Ascending aorta (tissue), 2 donors: Measurements from ENCODE around the gene ZNF219. TPM values are rescaled to one million over a fixed set of nuclear protein-coding genes. Genes with fewer than 3 reads are reported as not detected.
A peak's percentile ranks its signal among the peaks of the same experiment; 100 is the strongest.

ENCODE experiments used
- DNase-seq, 2 donors: peaks; one replicate each; pipeline ENCODE4 v3.0.0-alpha.2; 2019; ENCODE audit warnings: low spot score in 2 of 2
- H3K27ac ChIP-seq, 2 donors: fragments of 200-600 bp; sonication (generic); one replicate each; pipeline ENCODE4 v1.5.1; 2016 to 2017; ENCODE audit warnings: mild to moderate bottlenecking in 1 of 2
- H3K27me3 ChIP-seq: fragments of 200-600 bp; sonication (generic); one replicate; pipeline ENCODE4 v1.5.1; 2017
- H3K36me3 ChIP-seq, 2 donors: fragments of 200-600 bp; sonication (generic); one replicate each; pipeline ENCODE4 v1.5.1; 2016
- H3K4me1 ChIP-seq, 2 donors: fragments of 200-600 bp; sonication (generic); one replicate each; pipeline ENCODE4 v1.5.1; 2016 to 2017; ENCODE audit warnings: mild to moderate bottlenecking in 1 of 2
- H3K4me3 ChIP-seq, 2 donors: fragments of 200-600 bp; sonication (generic); one replicate each; pipeline ENCODE4 v1.5.1; 2016 to 2017; ENCODE audit warnings: mild to moderate bottlenecking in 1 of 2
- H3K9me3 ChIP-seq, 2 donors: fragments of 200-600 bp; sonication (generic); one replicate each; pipeline ENCODE4 v1.5.1; 2016
- intact Hi-C: fragments of 100-400 bp; cut with DNase I; formaldehyde crosslinking; loops from one replicate; pipeline ENCODE4 v1.15.1; 2023
- total RNA-seq: library from RNA; depleted of rRNA; stranded (reverse); fragments of >200 nt; gene quantifications from one replicate; pipeline ENCODE4 v1.1.0, GENCODE V29; 2016
- TF ChIP-seq, protein P1 (sequence below), 3 experiments: fragments of 200-600 bp in 2 of 3; fragments of 450-650 bp in 1 of 3; sonication (generic) in 2 of 3; IDR thresholded peaks; one replicate each; pipeline ENCODE4 v1.5.1; 2016 to 2019; ENCODE audit warnings: antibody characterized with exemption in 3 of 3, mild to moderate bottlenecking in 1 of 3, moderate library complexity in 1 of 3

The ZNF219 gene
- total RNA-seq, 1 donor from 2014 or later, result 62.9 TPM

DNA sequence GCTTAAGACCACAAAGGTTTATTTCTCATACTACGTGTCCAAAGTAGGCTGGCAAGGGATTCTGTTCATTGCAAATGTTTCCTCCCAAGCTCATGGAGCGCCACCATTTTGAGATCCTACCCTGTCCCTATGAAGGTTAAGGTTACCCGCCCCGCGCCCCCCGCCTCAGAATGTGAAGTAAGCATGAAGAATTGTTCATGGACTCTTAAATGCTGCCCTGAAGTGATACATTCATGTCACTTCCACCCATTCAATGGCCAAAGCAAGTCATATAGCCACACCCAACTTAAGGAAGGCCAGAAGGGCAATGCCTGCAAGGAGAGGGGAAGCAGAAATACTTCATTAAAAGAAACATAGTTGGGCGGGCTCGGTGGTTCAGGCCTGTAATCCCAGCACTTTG is 6.6 kb upstream of the ZNF219 start:
- H3K27ac ChIP-seq, result peak overlapping the region; percentile 97
- TF ChIP-seq, protein P1, sequence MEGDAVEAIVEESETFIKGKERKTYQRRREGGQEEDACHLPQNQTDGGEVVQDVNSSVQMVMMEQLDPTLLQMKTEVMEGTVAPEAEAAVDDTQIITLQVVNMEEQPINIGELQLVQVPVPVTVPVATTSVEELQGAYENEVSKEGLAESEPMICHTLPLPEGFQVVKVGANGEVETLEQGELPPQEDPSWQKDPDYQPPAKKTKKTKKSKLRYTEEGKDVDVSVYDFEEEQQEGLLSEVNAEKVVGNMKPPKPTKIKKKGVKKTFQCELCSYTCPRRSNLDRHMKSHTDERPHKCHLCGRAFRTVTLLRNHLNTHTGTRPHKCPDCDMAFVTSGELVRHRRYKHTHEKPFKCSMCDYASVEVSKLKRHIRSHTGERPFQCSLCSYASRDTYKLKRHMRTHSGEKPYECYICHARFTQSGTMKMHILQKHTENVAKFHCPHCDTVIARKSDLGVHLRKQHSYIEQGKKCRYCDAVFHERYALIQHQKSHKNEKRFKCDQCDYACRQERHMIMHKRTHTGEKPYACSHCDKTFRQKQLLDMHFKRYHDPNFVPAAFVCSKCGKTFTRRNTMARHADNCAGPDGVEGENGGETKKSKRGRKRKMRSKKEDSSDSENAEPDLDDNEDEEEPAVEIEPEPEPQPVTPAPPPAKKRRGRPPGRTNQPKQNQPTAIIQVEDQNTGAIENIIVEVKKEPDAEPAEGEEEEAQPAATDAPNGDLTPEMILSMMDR (IDR thresholded peaks at IDR 0.05), result no peak
- H3K9me3 ChIP-seq, result no peaks in the 10 kb centered on the region
- DNase-seq, result no peak
- H3K36me3 ChIP-seq, result no peaks in the 10 kb centered on the region
- H3K4me3 ChIP-seq, result no peak overlapping the region
- peaks cover 0 to 15% of the 10 kb centered on the region in 2 donors for H3K4me1 ChIP-seq
- intact Hi-C loops, result loop anchor here (2.0 to 10.0 kb wide), 3 partner anchors 164 to 280 kb away; partner anchors contain the start of genes HNRNPC and SUPT16H
- H3K27me3 ChIP-seq, result no peaks in the 10 kb centered on the region

DNA sequence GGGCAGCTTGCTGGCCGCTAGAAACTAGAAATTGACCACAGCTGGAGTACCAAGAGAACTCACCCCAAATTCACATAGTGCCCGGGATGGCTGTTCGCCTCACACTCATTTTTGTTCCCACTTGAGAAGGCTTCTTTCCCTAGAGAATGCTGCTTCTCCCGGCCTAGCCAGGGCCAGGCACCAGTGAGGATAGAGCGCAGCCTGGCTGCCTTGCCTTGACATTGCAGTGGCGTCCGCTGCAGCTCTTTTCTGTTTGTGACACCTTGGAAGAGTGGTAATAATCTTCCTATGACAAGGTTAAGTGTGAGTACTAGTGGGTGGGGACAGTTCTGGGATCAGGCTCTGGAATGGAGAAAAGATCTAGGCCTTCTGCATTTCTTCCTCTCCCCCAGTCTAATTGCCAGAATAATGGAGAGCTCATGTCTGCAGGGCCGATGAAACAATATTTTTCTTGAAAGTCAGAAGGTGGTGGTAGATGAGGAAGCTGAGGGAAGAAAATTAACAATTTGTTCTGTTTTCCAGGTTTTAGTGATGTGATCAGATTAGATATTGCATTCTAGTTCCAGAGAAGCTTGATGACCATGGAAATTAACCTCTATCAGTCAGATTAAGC is 6.1 kb upstream of the ZNF219 start:
- Histone ChIP-seq H3K4me3 (peak overlapping the region; percentile 67 to 73), H3K9me3 (no peaks in the 10 kb centered on the region), H3K4me1 (peaks cover under 1 to 17% of the 10 kb centered on the region in 2 donors), H3K36me3 (no peaks in the 10 kb centered on the region), H3K27me3 (no peaks in the 10 kb centered on the region), H3K27ac (peak overlapping the region; percentile 97)
- DNase-seq, result peak in 1 of 2 donors; percentile 89
- TF ChIP-seq, protein P1 (IDR thresholded peaks at IDR 0.05), result peak; percentile 92 to 98 (median 97)
- intact Hi-C loops, result loop anchor here (1.0 to 10.0 kb wide), 6 partner anchors 12 to 422 kb away; partner anchors contain the start of genes HNRNPC, RNASE4 and SUPT16H

DNA sequence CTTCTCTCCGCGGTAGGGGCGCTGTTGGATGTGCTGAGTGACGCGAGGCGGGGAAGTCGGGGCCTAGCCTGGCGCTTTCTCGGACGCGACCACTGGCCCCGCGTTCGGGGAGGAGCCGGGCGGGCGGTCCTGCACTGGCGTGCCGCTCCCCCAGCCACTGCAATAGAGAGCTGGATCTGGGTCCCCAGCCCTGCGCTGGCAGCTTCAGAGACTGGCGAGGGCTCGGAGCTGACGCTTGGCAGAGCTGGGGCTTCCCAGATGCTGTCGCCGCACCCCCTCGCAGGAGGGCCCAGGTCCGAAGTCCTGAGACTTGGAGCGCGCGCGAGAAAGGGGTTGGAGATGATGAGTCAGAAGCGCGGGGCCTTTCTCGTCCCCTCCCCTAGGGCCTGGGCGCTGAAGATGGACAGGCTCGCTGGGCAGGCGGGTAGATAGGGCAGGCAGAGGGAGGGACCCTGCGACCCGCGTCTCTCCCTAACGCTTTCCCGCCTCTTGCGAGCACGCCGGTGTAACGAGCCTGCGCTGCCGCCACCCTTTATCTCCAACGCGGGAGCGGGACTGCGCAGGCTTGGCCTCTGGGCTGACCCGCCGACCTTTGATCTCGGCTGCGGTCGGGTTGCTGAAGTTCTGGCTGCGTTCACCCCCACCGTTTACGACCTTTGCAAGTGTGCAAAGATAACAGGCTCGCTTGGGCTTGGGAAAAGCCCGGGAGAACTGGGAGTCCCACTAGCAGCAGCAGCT is 5.4 kb upstream of the ZNF219 start:
- Histone ChIP-seq H3K36me3 (no peaks in the 10 kb centered on the region), H3K4me3 (peak overlapping the region; percentile 67 to 73), H3K27ac (peak overlapping the region; percentile 97), H3K9me3 (no peaks in the 10 kb centered on the region), H3K4me1 (peaks cover 3 to 22% of the 10 kb centered on the region in 2 donors), H3K27me3 (no peaks in the 10 kb centered on the region)
- TF ChIP-seq, protein P1 (IDR thresholded peaks at IDR 0.05), result peak in 2 of 3 experiments; percentile 81 to 88
- intact Hi-C loops, result loop anchor here (1.0 to 10.0 kb wide), 5 partner anchors 12 to 422 kb away; partner anchors contain the start of genes HNRNPC, RNASE4 and SUPT16H
- DNase-seq, result peak; percentile 87 to 98

DNA sequence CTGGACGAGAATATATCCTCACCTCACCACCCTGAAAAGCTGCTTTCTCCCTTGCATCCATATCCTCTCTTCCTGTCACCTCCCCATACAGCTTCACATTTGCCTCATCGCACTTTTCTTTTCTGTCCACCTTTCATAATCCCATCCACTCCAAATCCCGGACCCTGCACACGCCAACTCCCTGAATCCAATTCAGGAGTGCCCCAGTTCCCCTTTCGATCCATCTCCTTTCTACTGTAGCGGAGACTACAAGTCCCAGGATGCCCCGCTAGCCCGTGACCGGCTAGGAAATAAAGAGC is 4.9 kb upstream of the ZNF219 start:
- no peak for DNase-seq
- Histone ChIP-seq H3K36me3 (no peaks in the 10 kb centered on the region), H3K27ac (peak overlapping the region; percentile 97), H3K9me3 (no peaks in the 10 kb centered on the region), H3K4me3 (peak overlapping the region; percentile 67 to 73), H3K4me1 (peaks cover 3 to 22% of the 10 kb centered on the region in 2 donors), H3K27me3 (no peaks in the 10 kb centered on the region)
- intact Hi-C loops, result loop anchor here (5.0 to 10.0 kb wide), 2 partner anchors 281 to 421 kb away; partner anchors contain the start of genes RNASE4 and SUPT16H
- TF ChIP-seq, protein P1 (IDR thresholded peaks at IDR 0.05), result peak in 1 of 3 experiments; percentile 86

DNA sequence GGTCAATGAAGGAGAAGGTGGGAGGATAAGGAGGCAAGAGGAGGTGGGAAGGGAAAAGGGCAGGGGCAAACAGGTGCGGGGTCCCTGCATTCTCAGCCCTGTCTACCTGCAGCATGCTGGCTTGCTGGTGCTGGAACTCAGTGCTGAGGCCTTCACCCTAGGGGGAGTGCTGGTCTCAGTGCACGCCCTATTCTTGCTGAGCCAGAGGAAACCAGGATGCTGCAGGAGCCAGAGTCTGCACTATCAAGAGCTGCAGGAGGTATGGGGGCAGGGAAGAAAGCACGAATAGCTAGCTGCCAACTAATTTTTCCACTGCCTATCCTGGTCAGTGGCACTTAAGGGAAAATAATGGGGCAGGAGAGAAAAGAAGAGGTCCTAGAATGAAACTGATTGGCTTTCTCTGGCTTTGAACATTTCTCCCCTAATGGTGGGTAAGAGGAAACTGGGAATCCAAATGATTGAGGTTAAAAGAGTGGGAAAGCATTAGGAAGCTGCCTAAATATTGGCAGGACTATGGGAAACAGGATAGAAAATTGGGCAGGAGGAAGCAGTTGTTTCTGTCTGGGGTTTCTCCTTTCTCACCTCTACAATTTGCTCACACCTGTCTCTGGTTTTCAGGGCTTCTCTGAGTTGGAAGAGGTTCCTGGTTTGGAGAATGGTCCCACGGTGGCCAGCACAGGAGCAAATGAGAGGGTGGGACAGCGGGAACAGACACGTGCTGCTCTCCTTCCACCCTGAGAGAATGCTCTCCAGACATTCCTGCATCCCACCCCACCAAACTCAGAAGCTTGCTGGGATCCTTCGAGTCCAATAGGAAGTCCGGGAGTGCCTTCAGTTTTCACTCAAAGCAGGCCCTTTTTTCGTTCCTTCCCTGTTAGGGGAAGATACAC is 4.3 kb upstream of the ZNF219 start:
- TF ChIP-seq, protein P1 (IDR thresholded peaks at IDR 0.05), result no peak
- Histone ChIP-seq H3K27me3 (no peaks in the 10 kb centered on the region), H3K4me1 (peaks cover 3 to 22% of the 10 kb centered on the region in 2 donors), H3K27ac (peak overlapping the region; percentile 97), H3K9me3 (no peaks in the 10 kb centered on the region), H3K36me3 (no peaks in the 10 kb centered on the region), H3K4me3 (peak overlapping the region; percentile 67 to 73)
- DNase-seq, result no peak
- intact Hi-C loops, result loop anchor here (5.0 to 10.0 kb wide), 2 partner anchors 282 to 420 kb away; partner anchors contain the start of genes RNASE4 and SUPT16H
